ENCODE measurements around the gene MYPN.
"Not testable (repeated sequence)": the region's sequence is repeated elsewhere in the genome, so short reads cannot be mapped to it uniquely, and the experiment has no call there.

The MYPN gene

DNA sequence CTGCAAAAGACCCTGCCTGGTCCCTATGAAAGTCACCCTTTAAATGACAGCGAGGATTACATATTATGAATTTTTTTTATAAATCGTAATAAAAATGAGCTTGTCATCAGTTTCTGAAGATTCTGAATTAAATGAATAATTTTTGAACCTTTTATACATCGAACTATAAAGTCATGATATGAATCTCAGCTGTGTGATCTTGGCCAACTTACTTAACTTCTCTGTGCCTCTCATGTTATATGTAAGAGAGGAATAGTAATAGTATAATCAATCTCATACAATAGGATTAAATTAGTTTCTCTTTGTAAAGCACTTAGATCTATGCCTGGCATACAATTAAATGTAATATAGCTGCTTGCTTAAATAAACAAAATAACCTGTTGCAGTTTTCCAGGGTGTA, 127.9 kb downstream of the MYPN start:
- DNase-seq: no peak

DNA sequence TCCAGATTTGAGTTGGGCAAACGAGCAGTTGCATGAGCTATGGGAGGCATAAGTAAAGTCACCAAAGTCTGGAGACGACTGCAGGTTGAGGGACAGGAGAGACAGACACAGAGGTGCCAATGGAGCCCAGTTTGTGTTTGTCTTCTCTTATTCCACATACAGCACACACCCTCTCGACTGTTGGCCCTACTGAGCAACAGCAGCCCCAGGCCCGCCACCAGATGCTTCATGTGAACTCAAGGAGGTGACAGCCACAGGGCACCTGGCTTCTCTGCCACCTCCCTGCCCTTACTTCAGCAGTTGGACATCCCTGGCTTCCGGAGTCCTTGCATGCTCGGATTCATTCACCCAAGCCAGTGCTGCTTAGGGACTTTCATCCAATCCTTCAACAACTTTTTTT, 129.1 kb downstream of the MYPN start:
- no peak for DNase-seq

DNA sequence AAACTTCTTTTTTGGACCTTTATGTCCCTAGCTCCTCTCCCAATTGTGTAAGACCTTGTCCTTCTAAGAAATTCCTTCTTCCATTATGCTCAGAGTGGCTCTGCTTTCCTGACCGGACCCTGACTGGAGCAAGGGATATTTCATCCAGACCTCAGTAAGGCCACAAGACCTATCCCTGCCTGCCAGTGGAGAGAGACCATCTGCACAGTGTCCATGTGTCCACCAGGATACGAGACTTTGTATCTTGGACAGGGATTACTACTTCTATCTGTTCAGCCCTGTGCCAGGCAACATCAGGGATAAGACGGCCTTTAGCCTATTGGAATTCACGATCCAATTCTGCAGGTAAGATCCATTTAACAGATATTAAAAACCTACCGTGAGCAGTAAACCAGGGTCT, 129.8 kb downstream of the MYPN start:
- DNase-seq: no peak

DNA sequence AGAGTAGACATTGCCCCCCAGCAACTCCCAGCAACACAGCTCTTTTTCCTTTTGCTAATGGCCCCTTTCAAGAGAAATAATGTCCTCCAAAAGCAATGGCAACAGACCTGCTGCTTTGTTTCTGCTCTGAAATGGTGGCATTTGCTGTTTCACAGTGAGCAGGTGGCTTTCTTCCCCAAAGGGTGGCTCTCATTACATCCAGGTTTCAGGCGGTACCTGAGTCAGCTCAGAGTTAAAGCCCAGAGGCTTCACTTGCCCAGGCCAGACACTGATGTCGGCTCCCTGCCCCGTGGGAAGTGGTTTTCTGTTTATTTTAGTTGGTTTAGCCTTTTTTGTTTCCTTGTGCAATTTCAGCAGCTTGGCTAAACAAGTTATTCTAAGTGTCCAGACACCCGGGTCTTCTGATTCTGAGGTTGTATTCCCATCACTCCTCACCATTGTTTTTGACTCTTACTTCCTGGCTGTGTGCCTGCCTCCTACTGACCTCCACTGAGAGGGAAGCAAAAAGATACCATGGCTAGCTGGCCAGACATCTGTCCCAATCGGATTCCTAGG, 130.4 kb downstream of the MYPN start:
- DNase-seq: no peak

DNA sequence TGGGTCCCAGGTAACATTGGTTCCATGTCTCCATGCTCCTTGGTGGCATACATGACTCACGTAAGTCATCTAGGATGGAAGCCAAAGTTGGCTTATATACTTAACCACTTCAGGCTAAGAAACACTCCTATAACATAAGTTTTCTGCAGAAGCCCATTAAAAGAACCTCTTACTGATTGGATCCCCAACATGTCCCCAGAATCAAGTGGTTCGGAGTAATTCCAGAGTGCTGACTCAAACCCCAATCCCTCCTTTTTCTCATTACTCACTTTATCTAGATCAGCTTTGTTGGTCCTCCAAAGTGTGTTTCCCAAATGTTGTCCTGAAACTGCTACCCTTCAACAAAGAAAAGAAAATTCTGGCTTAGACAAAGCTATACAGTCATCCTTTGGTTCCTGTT, 132.8 kb downstream of the MYPN start:
- no peak for DNase-seq

DNA sequence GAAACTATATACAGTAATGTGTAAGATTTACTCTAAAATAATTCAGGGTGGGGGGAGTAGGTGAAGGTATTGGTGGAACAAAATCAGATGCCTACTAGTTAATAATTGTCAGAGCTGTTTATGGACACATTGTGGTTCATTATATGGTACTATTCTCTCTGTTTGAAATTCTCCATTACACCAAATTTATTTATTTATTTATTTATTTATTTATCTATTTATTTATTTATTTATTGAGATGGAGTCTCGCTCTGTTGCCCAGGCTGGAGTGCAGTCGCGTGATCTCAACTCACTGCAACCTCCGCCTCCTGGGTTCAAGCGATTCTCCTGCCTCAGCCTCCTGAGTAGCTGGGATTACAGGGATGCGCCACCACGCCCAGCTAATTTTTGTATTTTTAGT, 137.1 kb downstream of the MYPN start:
- not testable (repeated sequence) for DNase-seq

DNA sequence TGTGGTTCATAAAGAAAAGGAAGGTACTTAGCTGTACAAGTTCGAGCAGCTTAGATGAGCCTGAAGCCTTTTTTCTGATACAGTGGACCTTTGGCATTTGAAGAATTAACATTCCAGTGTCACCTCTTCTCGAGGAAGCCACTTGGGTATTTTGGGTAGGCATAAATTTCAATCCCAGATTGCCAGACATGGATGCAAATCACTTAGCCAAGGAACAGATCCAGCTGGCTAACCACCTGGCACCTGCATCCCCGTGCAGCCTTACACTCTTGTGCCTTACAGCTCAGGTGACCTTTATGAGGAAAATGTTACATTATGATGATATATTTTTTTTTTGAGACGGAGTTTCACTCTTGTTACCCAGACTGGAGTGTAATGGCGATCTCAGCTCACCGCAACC, 138.6 kb downstream of the MYPN start:
- no peak for DNase-seq

DNA sequence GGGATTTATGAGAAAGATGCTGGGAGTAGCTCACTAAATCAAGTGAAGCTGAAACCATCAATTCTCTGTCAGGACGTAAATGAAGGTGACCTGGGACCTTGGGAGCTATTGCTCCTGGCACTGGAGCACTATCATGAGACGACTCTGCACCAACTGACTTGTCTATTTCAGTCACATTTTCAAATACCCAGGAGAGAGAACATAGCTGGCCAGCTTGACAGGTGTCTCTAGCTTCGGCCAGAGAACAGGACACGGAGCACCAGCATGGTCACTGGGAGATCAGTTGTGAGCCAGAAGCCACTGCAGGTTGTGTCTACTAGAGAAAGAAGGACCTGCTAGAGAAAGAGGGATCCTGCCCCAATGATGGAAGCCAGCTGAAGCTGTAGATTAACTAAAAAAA, 140.0 kb downstream of the MYPN start:
- DNase-seq: no peak

DNA sequence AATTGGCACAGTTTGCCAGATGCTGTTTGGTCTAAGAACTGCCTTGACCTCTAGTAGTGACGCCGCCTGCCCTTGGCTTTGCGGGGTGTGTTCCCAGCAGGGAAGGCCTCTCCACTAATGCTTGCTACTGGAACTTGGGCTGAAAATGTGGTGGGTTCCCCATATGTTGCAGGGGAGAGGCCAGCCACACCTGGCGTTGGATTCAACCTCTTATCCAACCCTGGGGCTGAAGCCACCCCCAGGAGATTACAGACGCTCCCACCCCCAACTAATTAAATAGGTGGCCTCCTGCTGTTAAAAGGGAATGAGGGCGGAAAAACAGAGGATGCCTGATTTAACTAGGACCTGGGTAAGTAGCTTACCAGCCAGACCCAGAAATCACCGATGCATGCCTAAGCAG, 141.9 kb downstream of the MYPN start:
- DNase-seq: peak; percentile 18

DNA sequence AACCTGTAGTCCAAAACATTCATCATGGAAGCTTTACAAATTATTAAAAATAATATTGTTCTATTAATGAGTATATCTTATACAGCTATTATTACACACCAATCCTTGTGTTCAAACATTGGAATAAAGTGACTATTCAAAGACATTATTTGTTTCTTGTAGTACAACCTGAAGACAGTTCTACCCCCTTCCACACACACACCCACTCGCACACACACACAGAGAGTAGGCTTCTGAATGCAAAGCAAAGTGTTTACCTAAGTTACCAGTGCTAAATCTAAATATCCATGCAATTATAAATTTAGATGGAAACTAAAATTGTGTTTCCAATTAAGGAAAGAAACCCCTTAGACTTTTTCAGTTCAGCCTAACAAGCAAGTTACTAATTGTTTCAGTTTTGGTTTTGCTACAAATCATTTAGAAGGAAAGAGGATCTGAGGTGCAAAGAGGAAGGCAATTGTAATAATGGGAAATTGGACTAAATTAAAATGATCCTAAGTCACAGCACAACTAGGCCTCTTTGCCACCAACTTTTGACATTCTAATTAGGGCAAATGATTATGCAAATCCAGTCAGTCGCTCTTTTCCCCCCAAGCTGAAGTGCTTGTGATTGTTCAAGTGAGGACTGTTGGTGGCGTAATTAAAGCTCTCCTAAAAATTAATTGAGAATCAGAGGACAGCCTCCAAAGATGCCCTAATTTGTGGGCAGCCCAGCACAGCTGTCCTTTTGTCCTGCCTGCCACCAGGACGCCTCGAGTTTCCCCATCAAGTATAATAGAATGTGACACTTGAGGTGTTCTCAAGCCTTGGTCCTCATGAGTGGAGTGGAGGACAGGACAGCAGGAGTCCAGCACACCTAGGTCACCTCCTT, 142.6 kb downstream of the MYPN start:
- no peak for DNase-seq

DNA sequence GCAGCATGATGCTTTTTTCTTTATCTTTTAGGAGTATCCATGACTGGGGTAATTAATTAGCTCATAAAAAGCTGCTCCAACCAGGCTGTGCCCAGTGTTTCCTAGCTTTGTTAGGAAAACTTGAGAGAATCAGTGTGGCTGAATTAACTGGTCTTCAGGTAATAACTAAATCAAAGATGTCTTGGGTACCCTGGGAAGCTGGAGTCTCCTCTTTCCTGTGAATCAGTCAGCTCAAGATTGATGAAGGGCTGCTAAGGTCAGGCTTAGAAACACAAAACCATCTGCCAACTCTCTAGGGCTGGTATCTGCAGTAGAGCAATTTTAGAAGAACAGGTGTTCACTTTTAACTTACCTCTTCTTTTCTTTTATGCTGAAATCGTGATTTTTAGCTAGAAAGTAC, 144.1 kb downstream of the MYPN start:
- no peak for DNase-seq

DNA sequence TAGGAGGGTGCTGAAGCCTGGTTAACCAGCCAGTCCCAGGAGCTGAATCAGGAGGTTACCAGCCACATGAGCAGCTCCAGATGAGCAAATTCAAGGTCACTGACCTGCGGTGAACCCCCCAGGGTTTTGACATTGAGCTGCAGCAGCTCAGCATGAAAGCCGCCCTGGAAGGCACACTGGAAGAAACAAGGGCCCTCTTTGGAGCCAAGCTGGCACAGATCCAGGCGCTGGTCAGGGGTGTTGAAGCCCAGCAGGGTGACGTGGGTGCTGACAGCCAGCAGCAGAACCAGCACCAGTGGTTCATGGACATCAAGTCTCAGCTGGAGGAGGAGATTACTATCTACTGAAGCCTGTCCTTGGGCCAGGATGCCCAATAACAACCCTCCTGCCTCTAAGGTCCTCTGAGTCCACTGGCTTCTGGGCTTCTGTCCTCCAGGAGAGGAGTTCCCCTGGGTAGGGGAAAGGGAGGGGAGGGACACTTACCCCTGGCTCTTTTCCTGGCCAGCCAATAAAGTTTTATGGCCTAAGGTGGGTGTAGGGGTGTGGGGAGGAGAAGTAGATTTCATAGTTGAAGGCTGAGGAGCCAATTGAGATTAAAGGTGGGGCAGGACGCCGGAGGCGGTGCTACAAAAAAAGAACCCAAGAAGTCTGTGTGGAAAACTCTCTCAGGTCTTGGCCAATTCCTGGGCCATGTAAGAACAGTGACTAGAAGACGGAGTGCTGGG, 152.0 kb downstream of the MYPN start:
- DNase-seq: no peak
